HG03060 (cell line): ENCODE results near the gene HS1BP3.

Source experiments
- ATAC-seq: cut with Tn5 transposase; IDR thresholded peaks from one replicate; pipeline ENCODE4 v1.9.1; 2021; ENCODE audit warnings: low read depth, moderate number of reproducible peaks; ENCODE audit not compliant: unreplicated experiment

HS1BP3 gene, protein sequence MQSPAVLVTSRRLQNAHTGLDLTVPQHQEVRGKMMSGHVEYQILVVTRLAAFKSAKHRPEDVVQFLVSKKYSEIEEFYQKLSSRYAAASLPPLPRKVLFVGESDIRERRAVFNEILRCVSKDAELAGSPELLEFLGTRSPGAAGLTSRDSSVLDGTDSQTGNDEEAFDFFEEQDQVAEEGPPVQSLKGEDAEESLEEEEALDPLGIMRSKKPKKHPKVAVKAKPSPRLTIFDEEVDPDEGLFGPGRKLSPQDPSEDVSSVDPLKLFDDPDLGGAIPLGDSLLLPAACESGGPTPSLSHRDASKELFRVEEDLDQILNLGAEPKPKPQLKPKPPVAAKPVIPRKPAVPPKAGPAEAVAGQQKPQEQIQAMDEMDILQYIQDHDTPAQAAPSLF

DNA sequence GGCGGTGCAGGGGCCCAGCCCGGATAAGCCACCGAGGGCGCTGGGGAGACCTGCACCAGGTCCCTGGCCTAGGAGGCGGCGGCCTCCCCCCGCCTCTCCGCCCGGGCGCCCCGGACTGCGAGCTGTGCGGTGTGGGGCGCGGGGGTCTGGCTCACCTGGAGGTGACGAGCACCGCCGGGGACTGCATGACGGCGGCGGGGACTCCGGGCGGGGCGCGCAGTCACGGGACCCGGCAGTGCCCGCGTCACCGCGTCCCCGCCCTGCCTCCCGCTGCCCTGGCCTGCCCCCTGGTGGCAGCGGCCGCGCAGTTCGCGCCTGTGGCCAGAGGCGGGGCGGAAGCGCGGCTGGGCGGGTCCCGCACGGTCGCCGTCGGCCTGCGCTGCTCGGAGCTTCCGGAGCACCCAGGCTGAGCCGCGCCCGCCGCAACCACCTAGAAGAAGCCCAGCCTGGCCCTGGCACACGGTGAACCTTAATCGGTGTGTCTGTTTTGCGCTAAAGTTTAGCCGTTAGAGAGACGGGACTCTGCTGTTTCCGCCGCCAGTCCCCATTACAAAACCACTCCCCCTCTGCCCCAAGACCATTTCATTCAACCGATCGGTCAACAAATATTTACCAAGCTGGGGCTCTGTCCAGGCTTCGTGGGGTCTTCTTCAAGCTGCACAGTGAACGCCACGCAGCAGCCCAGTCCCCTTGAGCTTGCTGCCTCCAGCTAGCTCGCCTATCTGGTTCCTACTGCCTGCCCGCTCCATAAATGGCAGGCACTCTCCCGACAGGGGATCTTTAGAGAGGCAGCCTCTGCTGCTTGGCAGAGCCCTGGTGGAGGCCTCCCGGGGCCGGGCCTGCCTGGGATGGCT is at the start of gene HS1BP3:
TSS of gene HS1BP3 (minus strand) at position 222 of the 854 bp plus-strand sequence. CDS start at position 187, 35 bp downstream.
- peak; percentile 66 for ATAC-seq

DNA sequence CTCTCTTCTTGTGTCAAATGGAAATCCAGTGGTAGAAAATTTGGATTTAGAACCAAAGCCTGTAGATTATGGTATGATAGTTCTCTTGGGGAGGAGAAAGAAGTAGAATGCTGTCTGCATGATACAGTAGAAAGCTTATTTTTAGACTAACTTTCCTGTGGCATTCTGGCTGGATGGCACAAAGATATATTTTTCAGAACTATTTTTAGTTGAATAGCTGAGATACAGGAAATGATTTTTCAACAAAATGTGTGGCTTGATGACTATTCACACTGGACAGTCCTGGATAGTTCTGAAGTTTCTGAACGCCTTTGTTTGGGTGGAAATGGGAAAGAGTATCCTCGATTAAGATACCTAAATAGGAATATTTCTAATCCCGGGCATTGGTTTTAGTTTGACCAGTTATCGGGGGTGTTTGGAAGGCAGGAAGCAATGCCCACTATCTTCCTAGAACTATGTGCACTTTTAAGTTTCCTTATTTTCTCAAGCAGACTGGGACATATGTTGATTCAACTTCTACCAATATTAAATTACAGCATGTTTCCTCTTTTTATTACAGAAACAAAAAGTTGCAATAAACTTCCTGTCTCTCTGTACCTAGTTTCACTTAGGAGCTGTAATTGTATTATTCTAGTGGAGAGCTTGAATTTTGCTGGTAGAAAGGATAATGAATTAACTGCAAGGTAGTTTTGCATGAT is 48.2 kb upstream of the HS1BP3 start:
- no peak for ATAC-seq

DNA sequence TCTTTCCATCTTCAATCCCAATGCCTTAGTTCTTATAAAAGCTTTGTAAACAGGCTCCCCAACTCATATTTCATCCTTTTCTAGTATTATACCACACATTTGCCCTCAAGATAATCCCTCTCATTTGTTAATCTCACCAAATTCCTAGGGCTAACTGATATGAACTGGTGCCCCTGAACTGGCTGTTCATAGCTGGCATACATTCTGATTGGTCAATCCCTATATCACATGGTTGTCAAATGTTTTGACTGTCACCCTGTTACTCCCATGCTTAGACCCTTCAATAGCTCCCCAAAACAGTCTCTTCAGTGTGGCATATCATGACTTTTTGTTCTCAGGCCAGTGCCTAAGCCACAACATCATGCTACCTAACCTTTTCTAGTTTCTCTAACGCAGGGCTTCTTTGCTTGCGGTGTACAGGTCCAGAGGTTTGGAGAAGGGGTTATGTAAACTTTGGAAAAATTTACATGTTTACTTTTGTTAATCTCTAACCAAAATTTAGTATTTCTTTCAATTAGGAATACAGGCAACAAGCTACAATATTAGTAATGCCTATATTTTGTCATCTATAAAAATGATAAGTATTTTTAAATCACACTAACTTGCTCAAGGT is 46.5 kb upstream of the HS1BP3 start:
- no peak for ATAC-seq

DNA sequence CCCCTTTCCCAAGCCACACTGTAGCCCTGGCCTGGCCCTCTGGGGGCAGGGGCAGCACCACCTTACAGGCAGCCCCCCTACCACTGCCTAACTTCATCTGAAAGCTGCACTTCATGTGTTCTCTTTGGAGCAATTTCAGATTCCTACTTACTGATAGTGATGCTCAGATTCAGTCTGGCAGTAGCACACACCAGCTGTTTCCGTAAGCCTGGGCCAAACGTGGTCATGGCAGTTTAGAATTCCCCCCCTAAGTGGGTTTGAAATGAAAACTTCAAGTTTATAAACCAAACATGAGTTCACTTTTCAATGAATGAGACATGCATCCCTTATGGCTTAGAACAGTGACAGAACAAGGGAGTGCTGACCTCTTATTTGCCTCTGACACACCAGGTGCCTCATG is 45.5 kb upstream of the HS1BP3 start:
- no peak for ATAC-seq

DNA sequence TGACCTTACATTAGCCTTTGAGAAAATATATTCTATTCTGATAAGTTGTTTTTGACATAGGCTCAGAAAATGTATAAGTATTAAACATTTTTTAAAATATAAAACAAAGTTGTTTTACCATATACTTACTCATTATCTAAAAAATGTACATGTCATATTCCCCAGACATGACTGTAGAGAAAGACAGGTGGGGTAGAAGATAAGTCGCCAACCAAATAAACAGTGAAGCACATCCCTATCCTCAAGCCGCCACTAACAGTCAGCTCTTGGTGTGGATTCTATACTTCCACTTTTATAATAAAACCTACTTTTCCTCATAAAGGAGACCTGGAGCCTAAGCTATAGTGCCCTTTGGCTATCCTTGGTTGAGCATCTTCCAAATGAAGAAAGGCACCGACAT is 42.4 kb upstream of the HS1BP3 start:
- no peak for ATAC-seq

DNA sequence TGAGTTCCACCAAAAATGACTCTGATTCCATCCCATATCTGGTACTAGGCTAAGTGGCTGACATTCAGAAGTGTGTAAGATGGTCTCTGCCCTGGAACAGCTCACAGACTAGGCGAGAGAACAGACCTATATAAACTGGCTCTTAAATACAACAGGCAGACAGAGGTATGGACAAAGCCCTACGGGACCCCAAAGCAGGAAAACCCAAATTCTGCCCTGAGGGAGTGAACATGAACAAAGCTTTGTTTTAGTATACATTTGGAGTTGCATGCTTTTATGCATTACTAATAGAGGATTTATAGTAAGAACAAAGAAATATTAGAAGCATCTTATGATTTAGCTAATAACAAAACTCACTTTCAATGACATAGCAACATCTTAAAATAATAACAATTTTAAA is 41.2 kb upstream of the HS1BP3 start:
- no peak for ATAC-seq

DNA sequence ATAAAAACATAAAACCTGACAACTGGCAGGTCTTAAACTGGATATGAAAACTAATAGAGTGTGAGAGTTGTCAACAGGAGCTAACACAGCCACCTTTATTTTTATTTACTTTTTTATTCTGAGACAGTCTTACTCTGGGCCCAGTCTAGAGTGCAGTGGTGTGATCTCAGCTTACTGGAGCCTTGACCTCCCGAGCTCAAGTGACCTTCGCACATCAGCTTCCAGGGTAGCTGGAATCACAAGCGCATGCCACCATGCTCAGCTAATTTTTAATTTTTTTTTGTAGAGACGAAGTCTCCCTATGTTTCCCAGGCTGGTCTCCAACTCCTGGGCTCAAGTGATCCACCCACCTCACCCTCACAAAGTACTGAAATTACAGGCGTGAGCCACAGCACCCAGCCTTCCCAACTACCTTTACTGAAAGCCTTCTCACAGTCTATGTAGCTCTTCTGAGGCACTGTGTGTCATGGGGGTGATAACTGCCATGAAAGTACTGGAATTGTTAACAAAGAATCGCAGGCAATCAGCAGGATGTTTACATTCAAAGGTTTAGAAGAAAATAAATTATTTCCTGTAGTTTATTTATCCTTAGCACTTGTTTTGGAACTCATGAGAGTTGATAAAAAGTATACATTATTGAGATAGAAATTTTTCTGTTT is 40.3 kb upstream of the HS1BP3 start:
- ATAC-seq, result no peak

DNA sequence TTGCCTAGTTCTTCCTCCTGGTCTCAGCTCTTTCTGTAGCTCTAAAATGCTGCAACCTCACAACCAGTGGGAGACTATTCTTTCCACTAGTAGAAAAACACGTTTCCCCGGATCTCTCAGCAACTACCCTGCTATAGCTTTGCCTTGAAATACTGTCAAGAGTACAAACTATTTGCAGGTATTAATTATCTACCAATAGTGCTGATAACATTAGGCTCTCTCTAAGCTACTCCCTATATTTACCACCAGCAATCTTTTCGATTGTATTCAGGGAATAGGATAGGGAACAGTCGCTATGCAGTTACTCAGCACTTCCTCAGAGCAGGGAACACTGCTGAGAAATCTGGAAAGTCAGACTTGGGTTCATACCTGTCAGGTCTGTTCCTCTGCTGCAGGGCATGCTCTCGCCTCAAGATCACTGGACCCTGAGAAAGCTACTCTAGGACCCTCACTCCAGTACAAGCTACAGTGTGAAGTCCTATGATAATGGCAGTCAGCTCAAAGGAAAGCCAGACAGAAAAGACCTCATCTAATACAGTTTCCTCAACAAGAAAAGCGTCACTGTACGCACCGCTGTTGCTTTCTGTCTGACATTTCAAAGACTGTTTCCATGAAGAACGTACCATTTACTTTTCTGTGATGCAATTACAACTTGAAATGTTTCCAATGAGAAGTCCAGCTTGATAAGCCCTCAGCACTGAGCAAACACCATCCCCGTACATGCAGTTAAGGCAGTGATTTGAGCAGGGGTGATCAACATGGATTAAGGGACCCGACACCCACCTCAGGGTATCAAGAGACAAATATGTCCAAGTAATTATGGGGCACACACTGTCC is 38.7 kb upstream of the HS1BP3 start:
- no peak for ATAC-seq

DNA sequence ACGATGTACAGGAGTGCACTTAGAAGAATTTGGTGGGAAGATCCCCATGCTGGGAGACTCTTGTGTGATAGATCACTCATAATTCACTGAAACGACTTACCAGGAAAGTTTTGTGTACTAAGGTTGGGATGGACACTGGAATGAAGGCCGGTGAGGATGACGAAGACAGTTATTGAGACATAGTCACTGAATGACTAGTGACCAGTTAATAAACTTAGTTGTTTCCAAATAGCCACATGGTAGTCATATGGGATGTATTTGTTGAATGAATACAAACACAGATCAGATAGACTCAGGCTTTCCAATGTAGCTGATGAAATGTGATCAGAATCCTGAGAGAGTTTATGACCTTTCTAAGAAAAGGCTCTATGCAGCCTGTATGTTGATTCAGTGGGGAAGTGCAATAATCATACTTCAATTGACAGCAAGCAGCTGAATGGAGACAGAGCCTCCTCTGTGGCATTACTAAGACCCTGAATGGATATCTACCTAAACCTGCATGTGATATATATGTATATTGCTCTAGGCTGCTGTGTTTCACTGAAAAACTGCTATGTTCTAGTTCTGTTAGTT is 36.4 kb upstream of the HS1BP3 start:
- no peak for ATAC-seq

DNA sequence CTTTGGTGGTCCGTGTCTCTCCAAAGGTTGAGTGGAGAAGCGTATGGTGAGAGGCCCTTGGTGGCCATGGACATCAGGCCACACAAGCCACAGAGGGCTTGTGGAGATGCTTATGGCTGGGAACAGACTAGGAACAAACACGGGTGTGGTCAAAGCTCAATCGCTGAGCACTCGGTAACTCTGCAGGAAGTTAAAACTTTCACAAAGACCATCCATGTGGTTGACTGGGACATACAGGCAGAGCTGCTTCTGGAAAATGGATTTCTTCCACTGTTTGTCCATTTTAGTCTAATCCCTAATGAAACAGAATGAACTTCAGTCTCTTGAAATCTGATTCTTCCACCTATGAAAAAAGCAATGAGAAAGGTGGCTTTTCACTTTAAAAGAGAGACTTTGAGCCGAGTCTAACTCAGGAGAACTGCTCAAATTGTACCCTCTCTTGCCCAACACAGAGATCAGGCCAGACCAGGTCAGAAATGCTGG is 33.7 kb upstream of the HS1BP3 start:
- no peak for ATAC-seq

DNA sequence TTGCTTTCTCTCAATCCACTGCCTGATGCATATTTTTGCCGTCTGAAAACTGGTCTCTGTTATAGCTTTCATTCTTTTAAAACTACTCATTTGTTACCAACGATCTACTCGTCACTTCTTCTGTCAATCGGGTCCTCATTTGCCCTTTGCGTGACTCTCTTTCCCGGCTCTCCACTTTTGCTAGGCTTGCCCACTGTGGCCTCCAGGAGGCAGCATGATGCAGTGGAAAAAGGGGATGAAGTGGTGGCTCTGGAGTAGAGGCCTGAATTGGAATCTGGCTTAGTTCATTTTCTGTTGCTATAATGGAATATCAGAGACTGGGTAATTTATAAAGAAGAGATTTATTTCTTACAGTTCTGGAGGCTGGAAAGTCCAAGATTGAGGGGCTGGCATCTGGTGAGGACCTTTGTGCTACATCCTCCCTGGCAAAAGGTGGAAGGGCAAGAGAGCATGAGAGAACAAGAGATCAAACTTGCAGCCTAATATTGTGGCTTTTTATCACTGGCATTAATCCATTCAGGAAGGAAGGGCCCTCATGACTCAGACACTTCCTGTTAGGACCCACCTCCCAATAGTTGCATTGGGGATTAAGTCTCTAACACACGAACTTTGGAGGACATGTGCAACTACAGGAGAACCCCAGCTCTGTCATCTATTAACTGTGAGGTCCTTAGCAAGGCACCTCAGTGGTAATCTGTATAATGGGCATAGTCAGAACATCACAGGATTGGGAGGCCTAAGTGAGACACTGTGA is 31.4 kb upstream of the HS1BP3 start:
- no peak for ATAC-seq

DNA sequence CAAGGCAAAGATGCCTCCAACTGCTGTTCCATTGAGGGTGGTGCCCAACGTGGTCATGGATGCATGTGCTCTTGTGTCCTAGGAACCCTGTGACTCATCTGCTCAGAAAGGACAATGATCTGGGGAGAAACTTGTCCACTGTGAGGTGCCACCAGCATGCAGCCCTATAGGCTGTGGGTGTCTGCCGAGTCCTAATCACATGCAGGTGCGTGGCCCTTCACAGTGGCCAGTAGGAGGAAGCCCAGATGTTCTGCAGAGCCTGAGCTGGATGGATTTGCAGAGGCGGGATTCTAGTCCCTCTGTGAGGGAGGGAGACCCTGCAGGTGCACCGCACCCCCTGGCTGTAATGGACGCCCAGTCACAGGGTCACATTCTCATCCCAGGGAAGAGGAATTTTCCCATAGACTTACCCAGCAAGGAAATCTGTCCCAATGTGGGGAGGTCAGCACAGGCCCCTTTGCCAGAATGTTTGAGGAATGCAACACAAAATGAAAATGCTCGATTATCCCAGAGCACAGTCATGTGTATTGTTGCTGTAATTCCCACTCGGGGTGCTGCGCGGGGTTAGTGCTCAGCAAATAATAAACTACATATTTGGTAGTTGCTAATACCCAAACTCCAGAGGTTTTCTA is 30.0 kb upstream of the HS1BP3 start:
- no peak for ATAC-seq

DNA sequence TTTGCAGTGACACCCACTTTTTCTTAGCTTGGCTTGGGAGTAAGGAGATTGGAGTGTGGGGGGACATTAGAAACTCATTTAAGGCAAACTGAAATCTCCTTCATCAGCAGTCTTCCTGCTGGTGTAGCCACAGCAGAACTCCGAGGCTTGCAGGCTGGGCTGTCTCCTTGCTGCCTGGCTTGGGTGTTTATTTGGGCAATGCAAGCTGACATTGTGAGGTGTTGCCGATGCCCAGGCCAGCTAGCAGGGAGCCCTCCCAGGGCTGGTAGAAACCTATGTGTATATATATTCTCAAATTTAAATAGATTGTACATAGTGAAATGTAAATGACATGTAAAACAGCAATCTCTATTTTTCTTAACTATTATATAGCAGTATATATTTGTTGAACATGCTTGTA is 27.9 kb upstream of the HS1BP3 start:
- ATAC-seq, result no peak

DNA sequence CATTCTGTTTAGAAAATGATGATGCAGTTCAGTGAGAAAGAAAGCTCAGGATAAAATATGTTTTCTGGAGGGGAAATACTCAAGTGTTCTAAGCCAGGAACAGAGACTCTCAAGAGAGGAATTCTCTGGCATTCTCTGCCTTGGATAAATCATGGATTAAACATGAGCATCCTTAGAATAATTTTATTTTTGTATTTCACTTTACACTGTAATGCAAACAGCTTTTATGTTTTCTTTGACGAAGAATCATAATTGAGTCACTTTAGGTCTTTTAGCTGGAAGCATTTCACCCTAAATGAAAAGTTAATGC is 27.1 kb upstream of the HS1BP3 start:
- no peak for ATAC-seq

DNA sequence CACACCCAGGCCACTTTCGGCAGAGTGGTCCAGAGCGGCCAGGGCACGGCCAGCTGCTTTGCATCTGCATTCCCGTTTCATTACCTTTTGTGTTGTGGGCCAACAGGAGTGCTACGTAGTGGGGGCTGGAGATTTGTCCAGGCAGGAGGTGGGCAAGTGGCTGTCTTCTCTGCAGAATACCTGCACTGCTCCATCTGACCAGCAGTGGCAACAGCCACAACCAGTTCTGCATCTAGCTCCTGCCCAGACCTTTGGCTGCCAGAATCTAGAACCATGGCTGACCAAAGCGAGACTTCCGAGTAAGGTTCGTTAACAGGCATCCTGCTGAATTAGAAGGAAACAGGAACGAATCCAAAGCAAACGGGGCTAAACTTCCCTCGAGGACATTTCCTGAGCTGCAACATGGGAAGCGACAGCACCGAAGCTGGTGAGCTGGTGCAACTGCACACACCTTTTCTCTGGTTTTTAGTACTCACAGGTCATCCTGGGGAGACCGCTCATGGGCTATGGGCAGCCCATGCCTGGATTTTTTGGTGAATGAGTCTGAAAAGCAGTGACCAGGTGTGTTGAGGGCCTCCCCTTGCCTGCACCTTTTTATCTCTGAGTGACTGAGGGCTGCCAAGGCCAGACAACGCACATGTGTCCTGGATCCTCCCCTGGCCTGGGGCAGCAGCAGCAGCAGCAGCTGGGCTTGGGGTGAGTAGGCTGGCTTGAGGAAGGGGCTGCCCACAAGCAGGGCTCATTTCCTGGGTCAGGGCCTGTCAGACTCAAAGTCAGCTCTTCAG is 26.6 kb upstream of the HS1BP3 start:
- ATAC-seq, result peak; percentile 22

DNA sequence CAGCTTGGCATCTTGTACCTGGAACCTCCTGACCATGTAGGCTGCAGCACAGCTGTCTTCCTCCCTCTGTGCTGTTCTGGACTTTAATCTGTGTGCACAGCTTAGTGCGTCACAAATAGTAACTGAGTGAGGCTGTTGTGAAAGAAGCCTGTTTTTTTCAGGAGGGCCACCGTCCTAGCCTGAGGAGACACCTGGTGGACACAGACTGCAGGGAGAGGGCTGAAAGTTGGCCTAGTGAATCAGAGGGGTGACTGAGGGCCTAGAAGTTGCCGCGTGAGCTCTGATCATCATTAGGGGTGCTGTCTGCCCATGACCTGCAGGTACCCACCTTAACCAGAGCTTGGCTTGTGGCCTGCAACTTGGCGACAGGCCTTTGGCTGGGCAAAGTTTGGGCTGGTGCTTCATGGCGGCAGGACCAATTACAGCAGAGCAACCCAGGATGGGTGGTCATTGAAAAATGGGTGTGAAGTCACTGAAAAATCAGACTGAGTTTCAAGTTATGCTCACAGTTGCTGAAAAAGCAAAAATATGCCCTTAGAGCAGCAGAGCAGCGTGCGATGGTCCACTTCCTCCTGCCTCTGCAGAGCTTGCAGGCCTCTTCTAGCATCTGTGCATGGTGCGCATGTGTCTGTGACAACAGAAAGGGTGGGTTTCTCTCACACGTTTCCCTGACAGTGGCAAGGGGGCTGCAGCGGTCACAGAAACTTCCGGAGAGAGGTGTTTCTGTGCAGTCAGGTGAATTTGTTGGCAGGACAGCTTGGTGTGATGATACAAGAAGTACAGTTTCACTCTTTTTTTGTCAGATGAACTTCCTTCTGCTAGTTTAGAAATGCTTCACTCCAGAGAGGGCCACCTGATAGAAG is 25.7 kb upstream of the HS1BP3 start:
- ATAC-seq, result peak; percentile 39
